HEK293 (cell line): ENCODE results near the gene SESN1.

Experiments
- CTCF ChIA-PET: fragments of 350-600 bp; formaldehyde crosslinking; extraction: SDS; loops from one replicate; lab custom pipeline; 2021; ENCODE audit warnings: antibody characterized with exemption; lab: Yijun Ruan, JAX
- POLR2A ChIA-PET: fragments of 300-600 bp; formaldehyde crosslinking; extraction: SDS; loops from one replicate; lab custom pipeline; 2020; ENCODE audit warnings: antibody characterized with exemption, inconsistent platforms; lab: Yijun Ruan, JAX
- H3K27ac ChIP-seq: fragments of 200-500 bp; sonication (Bioruptor generic); 2 replicates; pipeline ENCODE4 v1.5.1; 2014; ENCODE audit warnings: low read depth, low read length, control low read depth, inconsistent platforms; ENCODE audit errors: extremely low read depth
- H3K36me3 ChIP-seq, 2 experiments: fragments of 200-500 bp in 1 of 2; sonication (Bioruptor generic) in 1 of 2; 1 replicate in 1 of 2; 2 replicates in 1 of 2; pipeline ENCODE4 v1.5.1; 2014 to 2017; ENCODE audit warnings: inconsistent platforms in 2 of 2, low read length in 2 of 2; ENCODE audit not compliant: control insufficient read depth in 2 of 2, insufficient read depth in 1 of 2
- H3K4me1 ChIP-seq: fragments of 200-500 bp; sonication (Bioruptor generic); 2 replicates; pipeline ENCODE4 v1.5.1; 2014; ENCODE audit warnings: mild to moderate bottlenecking, low read length, inconsistent platforms; ENCODE audit not compliant: control insufficient read depth, insufficient read depth
- H3K4me3 ChIP-seq: 2 replicates; pipeline ENCODE4 v1.5.1; 2011; ENCODE audit warnings: low read depth, mild to moderate bottlenecking, control low read depth, low read length, moderate library complexity
- H3K9me3 ChIP-seq: fragments of 200-500 bp; sonication (Bioruptor generic); 2 replicates; pipeline ENCODE4 v1.5.1; 2014; ENCODE audit warnings: low read depth, low read length, inconsistent platforms; ENCODE audit not compliant: control insufficient read depth, insufficient read depth
- GLIS1 ChIP-seq: fragments of 450-650 bp; formaldehyde crosslinking; IDR thresholded peaks from 2 replicates; pipeline ENCODE4 v1.5.1; 2016; ENCODE audit warnings: missing biosample characterization, missing genetic modification characterization
- HOXC10 ChIP-seq: sonication (generic); formaldehyde crosslinking; IDR thresholded peaks from 2 replicates; pipeline ENCODE4 v1.8.1; 2023; ENCODE audit warnings: mild to moderate bottlenecking, missing genetic modification reagents
- WT1 ChIP-seq: fragments of 450-650 bp; formaldehyde crosslinking; IDR thresholded peaks from 2 replicates; pipeline ENCODE4 v1.5.1; 2016; ENCODE audit warnings: missing biosample characterization, missing genetic modification characterization
- ZBTB48 ChIP-seq: fragments of 450-650 bp; formaldehyde crosslinking; IDR thresholded peaks from 2 replicates; pipeline ENCODE4 v1.5.1; 2016; ENCODE audit warnings: missing biosample characterization, missing genetic modification characterization
- ZNF10 ChIP-seq: fragments of 450-650 bp; formaldehyde crosslinking; IDR thresholded peaks from 2 replicates; pipeline ENCODE4 v1.5.1; 2017; ENCODE audit warnings: missing biosample characterization, missing genetic modification characterization
- ZNF121 ChIP-seq: fragments of 450-650 bp; formaldehyde crosslinking; IDR thresholded peaks from 2 replicates; pipeline ENCODE4 v1.5.1; 2016; ENCODE audit warnings: missing biosample characterization, missing genetic modification characterization
- ZNF324 ChIP-seq: fragments of 450-650 bp; formaldehyde crosslinking; IDR thresholded peaks from 2 replicates; pipeline ENCODE4 v1.5.1; 2016; ENCODE audit warnings: missing biosample characterization, missing genetic modification characterization
- ZNF48 ChIP-seq: fragments of 450-650 bp; formaldehyde crosslinking; IDR thresholded peaks from 2 replicates; pipeline ENCODE4 v1.5.1; 2016; ENCODE audit warnings: missing biosample characterization, missing genetic modification characterization
- ZNF549 ChIP-seq: fragments of 450-650 bp; IDR thresholded peaks from 2 replicates; pipeline ENCODE4 v1.5.1; 2018; ENCODE audit warnings: missing biosample characterization, missing genetic modification characterization, mild to moderate bottlenecking, inconsistent platforms, moderate library complexity
- ZNF558 ChIP-seq: fragments of 450-650 bp; formaldehyde crosslinking; IDR thresholded peaks from 2 replicates; pipeline ENCODE4 v1.5.1; 2016; ENCODE audit warnings: missing biosample characterization, missing genetic modification characterization
- ZNF571 ChIP-seq: fragments of 450-650 bp; formaldehyde crosslinking; IDR thresholded peaks from 2 replicates; pipeline ENCODE4 v1.5.0; 2017; ENCODE audit warnings: missing biosample characterization, missing genetic modification characterization
- ZNF837 ChIP-seq: fragments of 450-650 bp; formaldehyde crosslinking; IDR thresholded peaks from 2 replicates; pipeline ENCODE4 v1.5.1; 2016; ENCODE audit warnings: missing biosample characterization, missing genetic modification characterization
- ZSCAN23 ChIP-seq: fragments of 450-650 bp; formaldehyde crosslinking; IDR thresholded peaks from 2 replicates; pipeline ENCODE4 v1.5.1; 2016; ENCODE audit warnings: missing biosample characterization, missing genetic modification characterization
- TF ChIP-seq, protein P1 (sequence below): fragments of 450-650 bp; formaldehyde crosslinking; IDR thresholded peaks from 2 replicates; pipeline ENCODE4 v1.5.1; 2016; ENCODE audit warnings: missing biosample characterization, missing genetic modification characterization

SESN1 gene

DNA sequence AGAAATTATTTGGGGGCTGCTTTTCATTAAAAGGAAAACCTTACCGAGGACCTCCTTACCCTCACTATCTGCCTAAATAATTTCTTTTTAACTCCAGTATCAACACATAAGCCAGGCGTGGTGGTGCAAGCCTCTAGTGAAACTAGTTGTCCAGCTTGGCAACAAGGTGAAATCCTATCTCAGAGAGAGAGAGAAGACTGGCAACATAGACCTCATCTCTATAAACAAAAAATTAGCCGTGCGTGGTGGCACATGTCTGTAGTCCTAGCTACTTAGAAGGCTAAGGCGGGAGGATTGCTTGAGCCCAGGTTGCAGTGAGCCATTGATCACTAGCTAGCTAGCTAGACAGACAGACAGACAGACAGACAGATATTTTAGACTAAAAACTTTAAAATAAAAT, 153.9 kb downstream of the SESN1 start:
- POLR2A ChIA-PET: interaction anchor here (1.5 kb wide), 1 partner anchor 26 kb away, joined by 3 read pairs; no protein-coding TSS in a partner anchor
- CTCF ChIA-PET: interaction anchor here (0.6 to 1.3 kb wide), 2 partner anchors 15 to 963 kb away, joined by 3 to 4 read pairs; no protein-coding TSS in a partner anchor

DNA sequence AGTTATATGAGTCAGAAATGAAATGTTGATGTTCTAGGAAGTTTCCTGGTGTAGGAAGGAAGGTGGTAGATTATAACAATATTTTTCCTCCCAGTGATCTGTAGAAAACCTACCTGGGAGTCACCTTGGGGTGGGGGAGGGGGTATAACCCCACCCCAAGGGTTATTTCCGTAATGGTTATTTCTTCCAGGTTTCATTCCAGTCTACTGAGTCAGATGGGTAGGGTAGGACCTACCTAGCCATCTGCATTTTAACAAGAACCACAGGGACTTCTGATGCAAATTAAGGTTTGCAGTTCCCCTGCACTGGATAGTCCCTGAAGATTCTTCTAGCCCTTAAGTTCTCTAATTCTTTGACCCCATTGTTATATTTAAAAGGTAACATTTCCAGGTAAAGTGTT, 157.5 kb downstream of the SESN1 start:
- H3K36me3 ChIP-seq: no peaks in the 10 kb centered on the region
- TF ChIP-seq ZNF837 (tag by site-specific recombination) (no peak), ZNF10 (tag by site-specific recombination) (no peak), ZNF121 (tag by site-specific recombination) (no peak), ZBTB48 (no peak), ZNF549 (tag by site-specific recombination) (no peak), WT1 (no peak), ZNF48 (tag by site-specific recombination) (no peak), ZSCAN23 (tag by site-specific recombination) (no peak), HOXC10 (CRISPR knock-in tag) (no peak), ZNF324 (tag by site-specific recombination) (no peak), ZNF571 (tag by site-specific recombination) (no peak), ZNF558 (no peak)
- no peak overlapping the region for H3K4me3 ChIP-seq
- H3K4me1 ChIP-seq: no peaks in the 10 kb centered on the region
- POLR2A ChIA-PET: no interaction called here
- CTCF ChIA-PET: no interaction called here
- H3K9me3 ChIP-seq: no peaks in the 10 kb centered on the region
- H3K27ac ChIP-seq: no peak overlapping the region

More for the DNA sequence above, 153.9 kb downstream of the SESN1 start:
- Histone ChIP-seq H3K36me3 (no peaks in the 10 kb centered on the region), H3K9me3 (no peaks in the 10 kb centered on the region), H3K4me1 (peaks cover 3% of the 10 kb centered on the region; the same call in 1 of the 2 replicates), H3K4me3 (no peak overlapping the region), H3K27ac (no peak overlapping the region)
- TF ChIP-seq GLIS1 (tag by site-specific recombination): no peak
- TF ChIP-seq, protein P1, sequence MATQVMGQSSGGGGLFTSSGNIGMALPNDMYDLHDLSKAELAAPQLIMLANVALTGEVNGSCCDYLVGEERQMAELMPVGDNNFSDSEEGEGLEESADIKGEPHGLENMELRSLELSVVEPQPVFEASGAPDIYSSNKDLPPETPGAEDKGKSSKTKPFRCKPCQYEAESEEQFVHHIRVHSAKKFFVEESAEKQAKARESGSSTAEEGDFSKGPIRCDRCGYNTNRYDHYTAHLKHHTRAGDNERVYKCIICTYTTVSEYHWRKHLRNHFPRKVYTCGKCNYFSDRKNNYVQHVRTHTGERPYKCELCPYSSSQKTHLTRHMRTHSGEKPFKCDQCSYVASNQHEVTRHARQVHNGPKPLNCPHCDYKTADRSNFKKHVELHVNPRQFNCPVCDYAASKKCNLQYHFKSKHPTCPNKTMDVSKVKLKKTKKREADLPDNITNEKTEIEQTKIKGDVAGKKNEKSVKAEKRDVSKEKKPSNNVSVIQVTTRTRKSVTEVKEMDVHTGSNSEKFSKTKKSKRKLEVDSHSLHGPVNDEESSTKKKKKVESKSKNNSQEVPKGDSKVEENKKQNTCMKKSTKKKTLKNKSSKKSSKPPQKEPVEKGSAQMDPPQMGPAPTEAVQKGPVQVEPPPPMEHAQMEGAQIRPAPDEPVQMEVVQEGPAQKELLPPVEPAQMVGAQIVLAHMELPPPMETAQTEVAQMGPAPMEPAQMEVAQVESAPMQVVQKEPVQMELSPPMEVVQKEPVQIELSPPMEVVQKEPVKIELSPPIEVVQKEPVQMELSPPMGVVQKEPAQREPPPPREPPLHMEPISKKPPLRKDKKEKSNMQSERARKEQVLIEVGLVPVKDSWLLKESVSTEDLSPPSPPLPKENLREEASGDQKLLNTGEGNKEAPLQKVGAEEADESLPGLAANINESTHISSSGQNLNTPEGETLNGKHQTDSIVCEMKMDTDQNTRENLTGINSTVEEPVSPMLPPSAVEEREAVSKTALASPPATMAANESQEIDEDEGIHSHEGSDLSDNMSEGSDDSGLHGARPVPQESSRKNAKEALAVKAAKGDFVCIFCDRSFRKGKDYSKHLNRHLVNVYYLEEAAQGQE: no peak
